ENCODE measurements around the gene RIPK4.

The RIPK4 gene

GRCh38 chr21:41765420-41765821, 1.4 kb downstream of the RIPK4 start:
- CTCF ChIA-PET, result interaction anchor here (1.4 to 3.6 kb wide), 3 partner anchors 13 to 152 kb away, joined by 3 to 10 read pairs (median 7); no protein-coding TSS in a partner anchor
- peaks cover 0 to 100% (median 75%) of the 10 kb centered on the region in 5 experiments for H3K27me3 ChIP-seq (replicated peaks in 2 of 5; ENCODE audit: control insufficient read depth in 4 of 5, insufficient read depth in 5 of 5, low read length in 4 of 5)

GRCh38 chr21:41764558-41765419, 2.1 kb downstream of the RIPK4 start:
- H3K4me3 ChIP-seq (ENCODE audit: control insufficient read depth in 1 of 7, extremely low read depth in 1 of 7, insufficient read depth in 4 of 7, low read depth in 2 of 7, low read length in 6 of 7), result no peak overlapping the region
- H3K36me3 ChIP-seq (ENCODE audit: control insufficient read depth in 4 of 4, insufficient read depth in 4 of 4, low read length in 3 of 4), result no peaks in the 10 kb centered on the region
- H3K4me1 ChIP-seq (ENCODE audit: control extremely low read depth in 1 of 4, control insufficient read depth in 4 of 4, insufficient read depth in 4 of 4, low read length in 3 of 4), result peaks cover 11 to 45% (median 37%) of the 10 kb centered on the region in 4 experiments
- H3K9me3 ChIP-seq (ENCODE audit: control extremely low read depth in 1 of 5, control insufficient read depth in 4 of 5, insufficient read depth in 2 of 5, low read depth in 1 of 5, low read length in 4 of 5), result no peaks in the 10 kb centered on the region
- peaks cover 0 to 100% (median 77%) of the 10 kb centered on the region in 5 experiments for H3K27me3 ChIP-seq (replicated peaks in 2 of 5; ENCODE audit: control insufficient read depth in 4 of 5, insufficient read depth in 5 of 5, low read length in 4 of 5)
- POLR2A ChIA-PET, result no interaction called here
- WGBS (ENCODE audit: insufficient coverage), result 80% methylated on average over 4 of the region's 7 CpGs
- CTCF ChIA-PET, result interaction anchor here (1.4 to 3.6 kb wide), 4 partner anchors 12 to 152 kb away, joined by 3 to 10 read pairs (median 5); no protein-coding TSS in a partner anchor
- no peak for DNase-seq
- H3K27ac ChIP-seq (ENCODE audit: insufficient read depth in 1 of 2, low read depth in 1 of 2, low read length in 2 of 2, poor library complexity in 1 of 2, severe bottlenecking in 2 of 2), result no peak overlapping the region

More at GRCh38 chr21:41765420-41765821, 1.4 kb downstream of the RIPK4 start:
- DNase-seq, result no peak
- 75% methylated on average over 6 of the region's 11 CpGs for WGBS (ENCODE audit: insufficient coverage)
- POLR2A ChIA-PET, result no interaction called here
- no peaks in the 10 kb centered on the region for H3K9me3 ChIP-seq (ENCODE audit: control extremely low read depth in 1 of 5, control insufficient read depth in 4 of 5, insufficient read depth in 2 of 5, low read depth in 1 of 5, low read length in 4 of 5)
- no peaks in the 10 kb centered on the region for H3K36me3 ChIP-seq (ENCODE audit: control insufficient read depth in 4 of 4, insufficient read depth in 4 of 4, low read length in 3 of 4)
- H3K4me3 ChIP-seq (ENCODE audit: control insufficient read depth in 1 of 7, extremely low read depth in 1 of 7, insufficient read depth in 4 of 7, low read depth in 2 of 7, low read length in 6 of 7), result no peak overlapping the region
- no peak overlapping the region for H3K27ac ChIP-seq (ENCODE audit: insufficient read depth in 1 of 2, low read depth in 1 of 2, low read length in 2 of 2, poor library complexity in 1 of 2, severe bottlenecking in 2 of 2)
- H3K4me1 ChIP-seq (ENCODE audit: control extremely low read depth in 1 of 4, control insufficient read depth in 4 of 4, insufficient read depth in 4 of 4, low read length in 3 of 4), result peaks cover 11 to 45% (median 37%) of the 10 kb centered on the region in 4 experiments

DNA sequence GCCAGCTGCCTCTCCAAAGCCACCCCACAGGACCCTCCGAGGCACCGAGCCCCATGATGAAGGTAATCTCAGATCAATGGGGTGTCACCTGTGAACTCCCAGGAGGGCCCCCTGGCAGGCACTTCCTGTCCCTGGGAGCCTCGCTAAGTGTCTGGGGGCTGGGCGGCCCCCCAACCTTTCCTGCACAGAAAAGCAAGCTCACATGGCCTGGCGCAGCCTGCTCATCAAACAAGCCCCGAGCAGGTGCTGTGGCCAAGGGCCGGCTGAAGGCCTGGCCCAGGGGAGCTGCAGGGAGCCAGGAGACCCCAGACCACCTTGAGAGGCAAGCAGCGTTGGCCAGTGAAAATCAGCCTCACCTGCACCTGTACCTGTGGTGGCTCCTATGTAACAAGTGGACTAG, 2.9 kb downstream of the RIPK4 start:
- peaks cover 0 to 100% (median 75%) of the 10 kb centered on the region in 5 experiments for H3K27me3 ChIP-seq (replicated peaks in 2 of 5; ENCODE audit: control insufficient read depth in 4 of 5, insufficient read depth in 5 of 5, low read length in 4 of 5)
- POLR2A ChIA-PET, result no interaction called here
- CTCF ChIA-PET, result interaction anchor here (1.4 to 3.6 kb wide), 3 partner anchors 12 to 151 kb away, joined by 3 to 10 read pairs (median 7); no protein-coding TSS in a partner anchor
- H3K36me3 ChIP-seq (ENCODE audit: control insufficient read depth in 4 of 4, insufficient read depth in 4 of 4, low read length in 3 of 4), result no peaks in the 10 kb centered on the region
- H3K27ac ChIP-seq (ENCODE audit: insufficient read depth in 1 of 2, low read depth in 1 of 2, low read length in 2 of 2, poor library complexity in 1 of 2, severe bottlenecking in 2 of 2), result no peak overlapping the region
- peaks cover 11 to 44% (median 36%) of the 10 kb centered on the region in 4 experiments for H3K4me1 ChIP-seq (ENCODE audit: control extremely low read depth in 1 of 4, control insufficient read depth in 4 of 4, insufficient read depth in 4 of 4, low read length in 3 of 4)
- no peaks in the 10 kb centered on the region for H3K9me3 ChIP-seq (ENCODE audit: control extremely low read depth in 1 of 5, control insufficient read depth in 4 of 5, insufficient read depth in 2 of 5, low read depth in 1 of 5, low read length in 4 of 5)
- no peak overlapping the region for H3K4me3 ChIP-seq (ENCODE audit: control insufficient read depth in 1 of 7, extremely low read depth in 1 of 7, insufficient read depth in 4 of 7, low read depth in 2 of 7, low read length in 6 of 7)
- DNase-seq, result no peak
- 70% methylated on average over 8 of the region's 8 CpGs for WGBS (ENCODE audit: insufficient coverage)

DNA sequence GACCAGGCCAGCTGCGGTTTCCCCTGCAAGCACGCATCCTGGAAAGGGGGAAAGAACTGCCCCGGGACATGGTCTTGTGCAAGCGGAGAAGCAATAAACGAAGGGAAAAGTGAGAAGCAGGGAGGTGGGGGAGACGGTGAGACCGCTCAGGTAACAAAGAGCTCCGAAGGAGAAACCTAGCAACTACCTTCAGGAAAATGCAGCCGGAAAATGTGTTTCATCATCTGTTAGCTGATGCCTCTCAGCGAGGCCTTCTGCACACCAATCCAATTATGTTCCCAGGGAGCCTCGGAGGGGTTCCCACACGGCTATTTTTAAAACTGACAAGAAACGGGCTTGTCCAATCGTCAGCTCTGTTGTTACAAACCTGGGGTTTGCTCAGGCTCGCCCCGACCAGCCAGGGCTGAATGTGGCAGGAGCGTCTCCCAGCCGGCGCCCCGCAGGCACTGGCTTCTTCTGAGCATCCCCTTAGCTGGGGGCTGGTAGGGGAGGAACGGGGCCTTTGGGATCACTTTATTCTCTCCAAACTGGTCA, 3.4 kb downstream of the RIPK4 start:
- ChIA-PET CTCF (interaction anchor here (1.4 to 3.6 kb wide), 2 partner anchors 11 to 13 kb away, joined by 3 to 10 read pairs; no protein-coding TSS in a partner anchor), POLR2A (no interaction called here)
- DNase-seq, result no peak
- H3K36me3 ChIP-seq (ENCODE audit: control insufficient read depth in 4 of 4, insufficient read depth in 4 of 4, low read length in 3 of 4), result no peaks in the 10 kb centered on the region
- H3K4me3 ChIP-seq (ENCODE audit: control insufficient read depth in 1 of 7, extremely low read depth in 1 of 7, insufficient read depth in 4 of 7, low read depth in 2 of 7, low read length in 6 of 7), result no peak overlapping the region
- H3K27ac ChIP-seq (ENCODE audit: insufficient read depth in 1 of 2, low read depth in 1 of 2, low read length in 2 of 2, poor library complexity in 1 of 2, severe bottlenecking in 2 of 2), result no peak overlapping the region
- WGBS (ENCODE audit: insufficient coverage), result 18% methylated on average over 13 of the region's 21 CpGs
- peaks cover 0 to 95% (median 75%) of the 10 kb centered on the region in 5 experiments for H3K27me3 ChIP-seq (replicated peaks in 2 of 5; ENCODE audit: control insufficient read depth in 4 of 5, insufficient read depth in 5 of 5, low read length in 4 of 5)
- H3K4me1 ChIP-seq (ENCODE audit: control extremely low read depth in 1 of 4, control insufficient read depth in 4 of 4, insufficient read depth in 4 of 4, low read length in 3 of 4), result peaks cover 6 to 39% (median 32%) of the 10 kb centered on the region in 4 experiments
- H3K9me3 ChIP-seq (ENCODE audit: control extremely low read depth in 1 of 5, control insufficient read depth in 4 of 5, insufficient read depth in 2 of 5, low read depth in 1 of 5, low read length in 4 of 5), result no peaks in the 10 kb centered on the region

DNA sequence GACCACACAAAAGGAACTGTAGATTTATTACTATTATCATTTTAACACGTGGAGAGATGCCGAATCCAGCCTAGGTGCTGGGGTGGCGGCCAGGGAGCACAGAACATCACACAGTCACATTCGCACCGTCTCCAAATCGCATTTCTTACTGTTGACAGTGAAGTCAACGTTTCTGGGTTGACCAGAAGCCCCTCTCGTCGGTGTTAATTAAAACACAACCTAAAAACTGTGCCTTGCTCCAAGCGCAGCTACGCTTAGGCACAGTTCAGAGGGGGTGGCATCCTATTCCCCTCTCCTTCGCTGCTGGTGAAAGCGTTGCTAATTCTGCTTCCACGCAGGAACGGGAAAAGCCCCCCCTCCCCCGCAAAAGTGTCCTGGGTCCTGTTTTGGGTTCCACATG, 4.1 kb downstream of the RIPK4 start:
- no peaks in the 10 kb centered on the region for H3K36me3 ChIP-seq (ENCODE audit: control insufficient read depth in 4 of 4, insufficient read depth in 4 of 4, low read length in 3 of 4)
- H3K27ac ChIP-seq (ENCODE audit: insufficient read depth in 1 of 2, low read depth in 1 of 2, low read length in 2 of 2, poor library complexity in 1 of 2, severe bottlenecking in 2 of 2), result no peak overlapping the region
- H3K9me3 ChIP-seq (ENCODE audit: control extremely low read depth in 1 of 5, control insufficient read depth in 4 of 5, insufficient read depth in 2 of 5, low read depth in 1 of 5, low read length in 4 of 5), result no peaks in the 10 kb centered on the region
- H3K4me1 ChIP-seq (ENCODE audit: control extremely low read depth in 1 of 4, control insufficient read depth in 4 of 4, insufficient read depth in 4 of 4, low read length in 3 of 4), result peaks cover 2 to 31% (median 25%) of the 10 kb centered on the region in 4 experiments
- no peak overlapping the region for H3K4me3 ChIP-seq (ENCODE audit: control insufficient read depth in 1 of 7, extremely low read depth in 1 of 7, insufficient read depth in 4 of 7, low read depth in 2 of 7, low read length in 6 of 7)
- ChIA-PET POLR2A (no interaction called here), CTCF (interaction anchor here (3.6 kb wide), 1 partner anchor 10 kb away, joined by 10 read pairs; no protein-coding TSS in a partner anchor)
- peak in 1 of 3 donors; percentile 19 for DNase-seq
- H3K27me3 ChIP-seq (replicated peaks in 2 of 5; ENCODE audit: control insufficient read depth in 4 of 5, insufficient read depth in 5 of 5, low read length in 4 of 5), result peaks cover 0 to 88% (median 68%) of the 10 kb centered on the region in 5 experiments
- WGBS (ENCODE audit: insufficient coverage), result 21% methylated on average over 16 of the region's 16 CpGs

DNA sequence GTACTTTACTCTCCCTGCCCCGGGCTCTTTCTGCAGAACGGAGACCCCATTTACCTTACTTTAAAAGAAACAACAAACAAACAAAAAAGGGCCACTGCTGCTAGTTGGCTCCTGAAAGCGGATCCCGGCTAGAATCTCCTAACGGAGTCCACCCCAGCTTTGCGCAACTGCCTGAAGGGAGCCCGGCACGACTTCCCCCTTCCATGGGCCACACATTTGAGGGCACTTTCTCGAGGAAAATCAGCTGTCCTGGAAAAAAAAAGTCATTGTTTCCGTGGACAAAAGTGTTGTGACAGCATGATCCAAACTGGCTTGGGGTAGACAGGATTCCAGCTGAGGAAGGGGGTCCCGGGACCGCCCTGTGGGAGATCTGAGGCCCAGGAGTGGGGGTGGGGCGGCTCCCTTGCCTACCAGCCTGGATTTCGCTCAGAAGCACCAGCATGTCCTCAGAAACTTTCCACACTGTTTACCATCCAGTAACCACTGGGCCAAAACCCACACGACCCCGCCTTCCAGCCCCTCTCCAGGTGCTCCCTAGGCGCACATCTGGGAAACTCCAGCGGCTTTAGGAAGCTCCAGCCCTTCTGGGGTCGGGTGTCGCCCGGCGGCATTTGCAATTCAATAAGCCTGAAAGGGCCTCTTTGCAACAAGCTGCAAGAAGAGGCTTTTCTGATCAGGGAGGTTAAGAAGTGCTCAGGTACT, 4.8 kb downstream of the RIPK4 start:
- H3K9me3 ChIP-seq (ENCODE audit: control extremely low read depth in 1 of 5, control insufficient read depth in 4 of 5, insufficient read depth in 2 of 5, low read depth in 1 of 5, low read length in 4 of 5), result no peaks in the 10 kb centered on the region
- ChIA-PET CTCF (interaction anchor here (3.6 kb wide), 1 partner anchor 10 kb away, joined by 10 read pairs; no protein-coding TSS in a partner anchor), POLR2A (no interaction called here)
- DNase-seq, result no peak
- no peaks in the 10 kb centered on the region for H3K36me3 ChIP-seq (ENCODE audit: control insufficient read depth in 4 of 4, insufficient read depth in 4 of 4, low read length in 3 of 4)
- WGBS (ENCODE audit: insufficient coverage), result 10% methylated on average over 18 of the region's 22 CpGs
- peaks cover 0 to 81% (median 62%) of the 10 kb centered on the region in 5 experiments for H3K27me3 ChIP-seq (replicated peaks in 2 of 5; ENCODE audit: control insufficient read depth in 4 of 5, insufficient read depth in 5 of 5, low read length in 4 of 5)
- peak overlapping the region in 2 of 7 experiments; percentile 23 to 45 for H3K4me3 ChIP-seq (ENCODE audit: control insufficient read depth in 1 of 7, extremely low read depth in 1 of 7, insufficient read depth in 4 of 7, low read depth in 2 of 7, low read length in 6 of 7)
- H3K4me1 ChIP-seq (ENCODE audit: control extremely low read depth in 1 of 4, control insufficient read depth in 4 of 4, insufficient read depth in 4 of 4, low read length in 3 of 4), result peaks cover 0 to 25% (median 21%) of the 10 kb centered on the region in 4 experiments
- H3K27ac ChIP-seq (ENCODE audit: insufficient read depth in 1 of 2, low read depth in 1 of 2, low read length in 2 of 2, poor library complexity in 1 of 2, severe bottlenecking in 2 of 2), result no peak overlapping the region

Data from common myeloid progenitor, CD34-positive (primary cell).